NCI-H226 (cell line): ENCODE measurements around the gene PREX1.
A peak's percentile ranks its signal among the peaks of the same experiment; 100 is the strongest.
"Not testable (repeated sequence)": the region's sequence is repeated elsewhere in the genome, so short reads cannot be mapped to it uniquely, and the experiment has no call there.

Source experiments
- DNase-seq: peaks from one replicate; pipeline ENCODE4 v3.0.0-alpha.2; 2015

The PREX1 gene

DNA sequence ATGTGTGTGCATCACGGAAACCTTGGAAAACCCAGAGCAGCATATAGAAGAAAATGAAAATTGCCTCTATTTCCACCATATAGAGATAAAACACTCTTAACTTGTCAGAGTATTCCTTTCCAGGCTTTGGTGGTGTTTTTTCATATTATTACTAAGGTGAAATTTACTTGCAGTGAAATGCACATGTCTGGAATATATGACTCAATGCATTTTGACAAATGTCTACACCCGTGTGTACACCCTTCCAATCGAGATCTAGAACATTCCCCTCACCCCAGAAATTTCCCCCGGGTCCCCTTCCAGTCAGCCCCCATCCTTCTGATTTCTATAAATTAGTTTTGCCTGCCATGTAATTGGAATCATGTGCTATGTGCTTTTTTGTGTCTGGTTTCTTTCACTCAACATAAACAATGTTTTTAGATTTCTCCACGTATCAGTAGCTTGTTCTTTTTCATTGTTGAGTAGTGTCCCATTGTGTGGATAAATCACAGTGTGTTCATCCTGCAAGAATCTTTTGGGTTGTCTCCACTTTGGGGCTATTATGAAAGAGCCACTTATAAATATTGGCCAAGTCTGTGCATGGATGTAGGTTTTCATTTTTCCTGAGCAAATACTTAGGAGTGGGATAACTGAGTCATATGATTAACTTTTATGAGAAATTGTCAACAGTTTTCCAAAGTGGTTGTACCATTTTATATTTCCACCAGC is 19.9 kb upstream of the PREX1 start:
- no peak for DNase-seq

DNA sequence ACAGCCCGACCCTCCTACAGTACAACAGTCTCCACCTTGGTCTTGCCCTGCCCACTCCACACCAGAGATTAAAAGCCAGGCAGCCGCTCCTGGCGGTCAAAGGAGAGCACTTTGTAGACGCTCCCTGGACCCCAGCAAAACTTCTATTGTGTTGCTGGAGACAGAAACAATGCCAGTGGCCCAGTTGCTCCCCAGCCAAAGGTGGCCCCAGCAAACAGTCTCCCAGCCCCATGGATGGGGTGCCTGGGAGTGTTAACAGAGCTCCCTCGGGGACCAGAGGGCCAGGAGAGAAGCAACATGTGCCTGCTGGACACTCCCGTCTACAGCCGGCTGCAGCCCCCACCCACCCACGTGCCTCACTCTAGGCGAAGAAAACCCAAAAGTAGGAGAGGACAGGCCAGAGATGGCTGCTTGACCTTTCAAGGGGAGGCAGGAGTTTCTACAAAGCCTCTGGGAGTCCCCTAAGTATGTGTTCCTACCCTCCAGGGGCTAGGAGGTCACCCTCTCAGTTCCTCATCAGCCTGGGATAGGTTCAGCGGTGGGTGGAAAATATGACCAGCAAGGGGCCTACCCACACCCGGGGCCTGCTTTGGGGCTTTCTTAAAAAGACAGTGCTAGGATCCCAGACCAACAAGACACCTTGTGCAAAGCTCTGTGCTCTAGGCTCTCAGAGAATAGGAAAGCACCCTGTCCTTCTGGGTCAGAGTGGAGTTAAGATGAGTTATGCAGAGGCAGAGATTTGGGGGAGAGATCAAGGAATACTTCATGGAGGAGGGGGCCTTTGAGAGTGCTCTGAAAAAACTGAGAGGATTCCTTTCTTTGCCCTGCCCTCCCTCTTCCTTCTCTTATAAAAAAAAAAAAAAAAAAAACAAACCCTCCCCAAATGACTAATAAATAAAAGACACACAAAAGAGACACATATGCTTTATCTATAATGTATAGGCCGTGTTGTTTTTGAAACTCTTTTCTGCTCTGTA is 19.0 kb upstream of the PREX1 start:
- DNase-seq, result no peak

DNA sequence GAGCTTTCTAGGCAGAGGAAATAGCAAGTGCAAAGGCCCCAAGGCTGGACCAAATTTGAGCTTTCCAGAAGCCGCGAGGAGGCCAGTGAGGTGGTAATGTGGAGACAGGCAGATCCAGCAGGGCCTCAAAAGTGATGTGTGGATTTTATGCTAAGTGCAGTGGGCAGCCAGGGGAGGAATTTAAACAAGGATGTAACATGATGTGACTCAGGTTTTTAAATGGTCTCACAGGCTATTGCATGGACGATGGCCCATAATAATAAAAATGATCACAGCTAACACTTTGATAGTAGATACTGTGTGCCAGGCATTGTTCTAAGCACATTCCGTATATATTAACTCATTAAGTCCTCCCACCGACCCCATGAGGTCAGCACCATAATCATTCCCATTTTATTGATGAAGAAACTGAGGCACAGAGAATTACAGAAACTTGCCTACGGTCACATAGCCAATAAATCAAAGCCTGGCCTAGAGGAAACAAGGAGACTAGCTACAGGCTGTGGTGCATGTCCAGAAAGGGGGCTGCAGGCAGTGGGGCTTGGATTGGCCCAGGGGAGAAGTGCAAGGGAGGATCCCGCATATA is 18.0 kb upstream of the PREX1 start:
- DNase-seq, result no peak

DNA sequence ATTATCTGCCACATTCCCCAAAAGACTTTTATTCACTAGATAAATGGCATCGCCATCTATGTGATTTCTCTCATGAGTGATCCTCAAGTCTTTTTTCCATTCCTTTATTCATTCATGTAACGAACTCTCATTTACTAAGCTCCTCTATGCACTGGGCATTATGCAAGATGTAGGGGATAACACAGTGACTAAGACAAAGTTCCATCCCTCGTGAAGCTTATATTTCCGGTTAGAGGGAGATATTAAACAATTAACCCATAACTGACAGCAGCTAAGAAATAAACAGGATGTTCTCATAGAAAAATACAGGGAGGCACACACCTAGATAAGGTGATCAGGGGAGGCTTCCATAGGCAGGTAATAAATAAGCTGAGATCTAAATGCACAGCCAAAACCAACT is 17.2 kb upstream of the PREX1 start:
- DNase-seq, result no peak

DNA sequence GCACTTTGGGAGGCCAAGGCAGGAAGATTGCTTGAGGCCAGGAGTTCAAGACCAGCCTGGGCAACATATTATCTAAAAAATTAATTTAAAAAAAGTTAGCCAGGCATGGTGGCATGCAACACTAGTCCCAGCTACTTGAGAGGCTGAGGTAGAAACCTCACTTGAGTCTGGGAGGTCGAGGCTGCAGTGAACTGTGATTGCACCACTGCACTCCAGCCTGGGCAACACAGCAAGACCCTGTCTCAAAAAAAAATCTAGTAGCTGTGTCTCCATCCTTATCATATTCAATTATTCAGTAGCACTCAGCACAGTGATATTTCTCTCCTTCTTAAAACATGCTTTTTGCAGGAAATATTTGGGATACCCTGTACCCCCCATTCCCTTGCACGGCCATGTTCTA is 16.1 kb upstream of the PREX1 start:
- DNase-seq, result not testable (repeated sequence)

DNA sequence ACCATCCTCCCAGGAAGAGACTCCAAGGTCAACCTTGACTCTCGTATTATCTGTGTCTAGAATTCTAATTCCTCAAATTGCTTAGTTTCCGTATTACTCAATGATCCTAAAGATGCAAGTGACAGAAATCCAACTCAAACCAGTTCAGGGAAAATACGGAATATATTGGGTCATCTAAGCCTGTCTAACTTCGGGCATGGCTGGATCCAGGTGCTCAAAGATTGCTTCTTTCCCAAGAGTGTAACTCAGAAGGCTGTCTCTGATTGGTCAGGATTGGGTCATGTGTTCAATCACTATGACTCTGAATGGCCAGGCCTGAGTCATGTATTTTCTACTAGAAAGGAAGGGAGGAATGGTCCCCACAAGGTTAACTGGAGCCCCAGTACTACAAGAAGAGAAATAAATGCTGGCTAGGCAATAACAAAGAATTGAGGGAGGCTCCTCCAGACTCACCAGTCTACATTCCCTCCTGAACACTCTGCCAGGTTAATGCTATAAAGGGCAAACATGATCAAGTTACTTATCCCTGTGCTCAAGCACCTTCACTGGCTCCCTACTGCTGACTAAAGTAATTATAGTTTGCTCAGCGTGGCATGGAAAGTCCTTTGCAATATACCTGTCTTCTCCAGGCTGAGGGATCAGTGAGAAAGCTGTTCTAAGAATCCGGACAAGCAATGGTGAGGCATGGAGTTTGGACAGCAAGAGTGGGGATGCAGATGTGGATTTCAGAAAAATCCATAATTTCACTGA is 15.4 kb upstream of the PREX1 start:
- DNase-seq, result no peak

DNA sequence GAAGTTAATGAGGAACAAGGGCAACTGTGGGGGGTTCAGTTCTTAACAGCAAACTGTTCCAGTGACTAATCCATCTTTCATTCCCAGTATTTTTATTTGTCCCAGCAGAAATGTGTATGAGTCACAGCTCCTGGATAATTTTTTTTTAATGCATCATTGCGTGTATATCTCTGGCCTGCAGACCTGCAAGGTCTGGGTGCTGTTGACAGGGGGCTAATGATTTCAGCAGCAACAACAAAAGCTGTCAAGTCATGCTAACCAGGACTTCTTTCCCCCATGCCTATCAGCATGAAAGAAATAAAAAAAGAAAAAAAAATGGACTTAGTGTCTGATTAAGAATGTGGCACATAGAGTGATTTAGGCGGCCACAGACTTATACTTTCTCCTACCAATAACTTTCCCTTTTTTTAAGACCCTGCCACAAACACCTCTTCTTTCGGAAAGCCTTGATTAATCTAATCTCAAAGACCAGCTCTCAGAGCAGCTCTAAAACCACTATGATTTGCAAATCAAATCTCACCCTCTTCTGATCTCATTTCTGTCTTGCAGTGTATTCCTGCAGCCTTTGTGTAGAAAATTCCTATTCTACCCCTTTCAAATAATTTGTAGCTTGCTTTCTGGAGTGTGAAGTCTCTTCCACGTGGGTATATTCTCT is 14.2 kb upstream of the PREX1 start:
- DNase-seq, result peak; percentile 78

DNA sequence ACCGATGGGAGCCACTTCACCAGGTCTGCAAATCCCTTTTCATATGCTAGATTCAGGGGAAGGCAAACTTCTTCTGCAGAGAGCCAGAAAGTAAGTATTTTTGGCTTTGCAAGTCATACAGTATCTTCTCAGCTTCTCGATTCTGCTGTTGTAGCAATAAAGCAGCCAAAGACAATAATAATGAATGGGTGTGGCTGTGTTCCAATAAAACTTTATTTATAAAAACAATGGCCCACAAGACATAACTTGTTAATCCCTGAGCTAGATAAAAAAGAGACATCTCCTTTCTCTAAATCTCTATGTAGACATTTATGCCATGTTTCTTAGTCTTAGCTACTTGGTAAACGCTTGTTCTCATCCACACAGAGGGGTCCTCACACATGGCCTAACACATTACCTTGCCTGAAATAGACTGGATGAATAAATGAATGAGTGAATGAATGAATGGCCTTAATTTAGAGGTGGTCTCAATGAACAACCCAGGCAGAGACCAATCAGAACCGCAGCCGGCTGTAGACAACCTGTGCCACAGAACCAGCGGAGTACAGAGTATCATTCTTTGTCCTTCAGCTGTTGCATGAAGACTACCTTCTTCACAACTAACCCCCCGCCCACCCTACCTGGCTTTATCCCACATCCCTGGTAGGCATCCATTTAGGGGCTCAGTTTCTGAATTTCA is 13.5 kb upstream of the PREX1 start:
- no peak for DNase-seq

DNA sequence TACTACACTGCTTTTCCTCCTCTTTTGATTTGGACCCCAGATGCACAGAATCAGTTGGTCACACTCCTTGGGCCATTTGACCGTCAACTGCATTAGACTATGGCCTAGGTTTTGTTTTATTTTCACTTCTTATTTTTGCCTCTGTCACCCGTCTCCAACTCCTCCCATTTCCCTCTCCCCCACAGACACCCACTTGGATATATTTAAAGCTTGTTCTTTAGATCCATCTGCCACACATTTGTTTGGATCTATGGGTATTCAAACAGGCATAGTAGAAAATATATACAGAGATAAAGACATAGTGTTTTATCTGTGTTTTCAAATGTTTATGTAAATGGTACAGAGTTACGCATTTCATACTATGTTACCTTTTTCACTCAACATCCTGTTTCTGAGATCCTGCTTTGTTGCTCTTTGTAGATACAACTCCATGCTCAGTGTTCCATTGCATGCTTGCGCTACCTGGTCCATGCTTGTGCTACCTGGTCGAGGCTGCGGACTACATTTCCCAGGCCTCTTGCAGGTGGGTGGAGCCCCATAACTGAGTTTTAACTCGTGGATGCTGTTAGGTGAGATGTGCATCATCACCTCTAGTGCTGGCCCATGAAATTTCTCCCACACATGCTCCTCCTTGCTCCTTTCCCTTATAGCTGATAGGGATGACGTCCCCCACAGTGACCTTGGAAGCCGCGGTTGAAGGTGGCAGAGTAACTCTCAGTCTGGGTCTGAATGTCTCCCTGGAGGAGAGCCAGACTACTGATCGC is 11.5 kb upstream of the PREX1 start:
- DNase-seq, result no peak

DNA sequence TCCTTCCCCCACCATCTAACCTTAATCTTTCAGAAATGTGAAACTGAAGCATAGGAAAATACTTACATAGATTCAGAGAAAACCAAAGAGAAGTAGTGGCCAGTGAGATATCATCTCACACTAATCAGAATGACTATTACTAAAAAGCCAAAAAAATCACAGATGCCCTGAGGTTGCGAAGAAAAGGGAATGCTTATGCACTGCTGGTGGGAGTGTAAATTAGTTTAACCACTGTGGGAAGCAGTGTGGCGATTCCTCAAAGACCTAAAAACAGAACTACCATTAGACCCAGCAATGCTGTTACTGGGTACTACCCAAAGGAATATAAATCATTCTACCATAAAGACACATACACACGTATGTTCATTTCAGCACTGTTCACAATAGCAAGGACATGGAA is 9.2 kb upstream of the PREX1 start:
- DNase-seq, result no peak

DNA sequence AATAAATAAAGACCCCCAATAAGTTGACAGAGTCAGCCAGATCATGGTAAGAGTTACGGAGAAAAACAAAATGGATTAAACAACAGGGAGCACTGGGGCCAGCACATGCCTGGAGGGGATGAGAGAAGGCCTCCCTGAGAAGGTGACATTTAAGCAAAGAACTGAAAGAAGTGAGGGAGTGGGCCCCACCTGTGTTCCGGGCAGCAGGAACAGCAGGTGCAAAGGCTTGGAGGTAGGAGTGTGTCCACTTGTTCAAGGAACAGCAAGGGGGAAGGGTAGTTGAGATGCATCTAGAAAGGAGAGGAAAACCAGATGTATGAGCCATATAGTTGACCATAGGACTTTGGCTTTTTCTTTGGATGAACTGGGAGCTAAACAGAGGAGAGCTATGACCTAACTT is 7.6 kb upstream of the PREX1 start:
- DNase-seq, result no peak

DNA sequence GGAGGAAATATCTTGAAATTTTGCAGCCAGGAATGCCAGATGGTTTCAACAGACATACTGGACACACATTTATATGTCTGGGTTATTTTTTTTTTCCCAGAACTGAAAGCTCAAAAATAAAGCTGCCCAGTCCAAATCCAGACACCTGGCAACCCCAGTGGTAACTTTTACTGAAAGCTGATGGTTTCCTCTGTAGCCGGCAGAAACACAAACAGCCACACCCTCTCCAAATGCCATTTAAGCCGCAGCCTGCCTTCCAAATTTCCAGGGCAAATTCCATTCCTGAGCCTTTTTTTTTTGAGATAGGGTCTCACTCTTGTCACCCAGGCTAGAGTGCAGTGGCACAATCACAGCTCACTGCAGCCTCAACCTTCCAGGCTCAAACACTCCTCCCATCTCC is 6.5 kb upstream of the PREX1 start:
- DNase-seq, result no peak

DNA sequence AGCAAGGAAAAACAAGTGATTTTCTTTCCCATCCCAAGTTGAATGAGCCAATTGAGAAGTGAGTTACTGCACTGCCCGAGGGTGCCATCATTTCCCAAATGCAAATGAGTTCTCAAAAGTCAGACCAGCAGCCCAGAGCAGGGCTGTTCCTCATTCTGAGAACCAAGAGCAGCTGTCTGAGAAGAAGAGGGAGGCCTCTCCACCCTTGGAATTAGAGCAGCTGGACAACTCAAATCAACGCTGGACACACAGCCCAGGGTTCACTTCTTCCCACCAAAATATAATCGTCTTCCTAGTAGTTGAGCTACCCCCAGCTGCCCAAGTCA is 4.6 kb upstream of the PREX1 start:
- DNase-seq, result no peak

DNA sequence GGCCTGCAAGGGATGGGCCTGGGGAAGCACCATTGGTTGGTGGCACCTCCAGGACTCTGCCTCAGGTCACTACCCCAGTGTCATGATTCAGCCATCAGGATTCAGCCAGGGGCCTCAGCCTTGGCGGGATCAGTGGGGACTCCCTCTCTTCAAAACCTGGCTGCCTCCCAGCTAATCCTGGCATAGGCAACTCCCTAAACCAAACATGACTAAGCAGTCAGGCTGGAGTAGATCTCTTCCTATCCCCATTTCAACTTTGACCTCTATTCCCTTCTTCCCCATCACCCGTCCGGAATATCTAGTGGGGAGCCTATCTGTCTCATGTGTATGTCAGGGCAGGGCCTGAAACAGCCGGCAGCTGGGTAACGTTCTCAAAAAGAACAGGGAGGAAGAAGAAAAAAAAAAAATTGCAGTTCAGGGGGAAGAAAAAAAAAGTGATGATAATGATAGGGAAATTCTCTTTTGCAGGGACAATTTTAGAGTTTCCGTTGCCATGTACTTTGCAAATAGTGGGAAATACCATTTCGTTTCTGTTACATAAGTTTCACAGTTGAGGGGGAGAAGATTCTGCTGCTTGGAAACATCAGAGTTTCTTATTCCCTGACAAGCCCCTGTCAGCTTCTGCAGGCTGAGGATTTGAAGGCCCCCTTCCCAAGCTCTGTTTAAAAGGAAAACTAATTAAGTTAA is 4.1 kb upstream of the PREX1 start:
- DNase-seq, result peak; percentile 44

DNA sequence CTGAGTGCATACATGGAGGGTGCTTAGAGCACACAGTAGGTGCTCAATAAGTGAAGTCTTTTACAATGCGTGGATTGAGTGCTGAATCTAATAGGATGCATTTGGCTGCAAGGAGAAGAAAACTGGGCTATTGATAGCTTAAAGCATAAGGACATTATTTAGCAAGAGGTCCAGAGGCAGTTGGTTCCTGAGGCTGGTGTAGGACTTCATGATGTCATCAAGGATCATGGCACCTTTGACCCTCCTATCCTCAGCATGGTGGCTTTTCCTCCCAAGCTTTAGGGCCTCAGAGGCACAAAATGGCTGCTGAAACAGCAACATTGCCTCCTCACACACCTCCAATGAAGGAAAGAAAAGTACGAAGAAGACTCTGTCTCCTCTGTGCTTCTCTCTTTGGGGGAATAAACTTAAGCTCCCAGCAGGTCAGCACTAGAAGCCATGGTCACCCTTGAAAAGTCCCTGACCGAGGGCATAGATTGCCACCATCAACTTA is 3.1 kb upstream of the PREX1 start:
- DNase-seq, result no peak

DNA sequence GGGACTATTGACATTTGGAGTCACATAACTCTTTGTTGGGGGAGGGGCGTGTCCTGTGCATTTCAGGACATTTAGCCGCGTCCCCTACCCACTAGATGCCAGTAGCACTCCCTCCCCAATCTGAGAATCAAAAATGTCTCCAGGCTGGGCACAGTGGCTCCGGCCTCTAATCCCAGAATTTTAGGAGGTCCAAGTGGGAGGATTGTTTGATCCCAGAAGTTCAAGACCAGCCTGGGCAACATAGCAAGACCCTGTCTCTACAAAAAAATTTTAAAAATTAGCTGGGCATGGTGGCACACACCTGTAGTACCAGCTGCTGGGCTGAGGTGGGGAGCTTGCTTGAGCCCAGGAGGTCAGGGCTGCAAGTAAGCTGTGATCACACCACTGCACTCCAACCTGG is 2.1 kb upstream of the PREX1 start:
- DNase-seq, result no peak

DNA sequence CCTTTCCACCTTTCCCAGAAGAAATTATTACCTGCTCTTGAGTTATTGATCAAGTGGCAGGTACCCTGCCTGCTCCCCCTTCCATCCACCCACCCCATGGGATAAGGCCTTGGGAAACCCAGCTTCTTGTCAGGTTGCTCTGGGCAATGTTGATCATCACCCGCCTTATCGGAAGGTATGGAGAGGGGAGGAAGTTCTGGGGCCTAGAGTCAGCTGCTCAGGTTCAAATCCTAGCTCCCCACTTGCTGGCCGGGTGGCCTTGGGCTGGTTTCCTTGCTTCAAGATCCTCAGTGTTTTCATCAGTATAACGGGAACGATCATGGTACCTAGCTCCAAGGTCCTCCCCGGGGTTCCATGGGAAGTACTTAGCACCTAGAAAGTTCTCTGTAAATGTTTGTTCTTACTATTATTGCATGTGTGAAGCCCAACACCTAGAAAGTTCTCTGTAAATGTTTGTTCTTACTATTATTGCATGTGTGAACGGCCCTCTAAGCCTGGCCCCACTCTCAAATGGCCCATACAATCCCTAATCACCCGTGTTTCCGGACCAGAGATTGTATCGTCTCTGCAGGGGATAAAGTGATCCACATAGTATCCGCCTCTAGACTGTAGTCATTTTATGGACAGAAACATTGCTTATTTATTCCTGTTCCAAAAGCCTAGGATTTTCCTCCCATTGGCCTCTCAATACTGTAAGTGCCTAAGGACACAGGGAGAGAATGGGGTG is 1.1 kb upstream of the PREX1 start:
- DNase-seq, result no peak

DNA sequence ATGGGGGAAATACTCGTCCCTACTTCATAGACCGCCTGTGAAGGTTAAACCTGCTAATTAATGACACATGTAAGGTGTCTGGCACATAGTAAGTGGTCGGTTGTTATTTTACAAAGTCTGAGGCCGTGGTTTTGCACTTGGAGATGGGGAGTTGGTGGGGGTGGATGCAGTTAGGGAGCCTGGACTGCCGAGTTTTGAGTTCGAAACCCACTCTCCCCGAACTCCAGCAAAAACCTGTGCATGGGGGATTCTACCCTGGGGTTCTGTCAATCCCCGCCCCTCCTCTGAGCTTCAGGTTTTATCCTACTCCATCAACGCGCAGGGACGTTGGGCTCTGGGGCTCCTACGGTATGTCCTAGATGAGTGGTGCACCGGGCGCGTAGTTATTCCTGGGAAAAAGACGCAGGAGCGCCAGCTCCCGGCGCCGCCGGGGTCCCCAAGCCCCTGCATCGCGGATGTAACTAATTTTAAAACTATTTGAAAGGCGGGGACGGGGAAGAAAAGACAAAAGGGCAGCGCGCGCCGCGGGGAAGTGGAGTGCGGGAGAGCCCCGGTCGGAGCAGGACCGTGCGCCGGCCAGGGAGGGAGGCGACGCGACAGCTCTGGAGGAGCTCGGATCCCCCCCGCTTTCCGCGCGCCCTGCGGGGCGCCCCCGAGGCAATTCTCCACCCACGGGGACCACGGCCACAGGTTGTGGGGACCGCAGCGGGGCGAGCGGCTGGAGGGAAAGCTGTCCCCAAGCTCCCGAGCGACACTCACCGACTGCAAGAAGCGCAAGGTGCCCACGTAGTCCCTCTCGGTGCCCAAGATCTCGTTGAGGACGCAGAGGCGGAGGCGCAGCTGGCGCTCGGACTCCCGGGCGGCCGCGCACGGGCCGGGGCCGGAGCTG is 672 bp downstream of the PREX1 start:
- DNase-seq, result no peak

DNA sequence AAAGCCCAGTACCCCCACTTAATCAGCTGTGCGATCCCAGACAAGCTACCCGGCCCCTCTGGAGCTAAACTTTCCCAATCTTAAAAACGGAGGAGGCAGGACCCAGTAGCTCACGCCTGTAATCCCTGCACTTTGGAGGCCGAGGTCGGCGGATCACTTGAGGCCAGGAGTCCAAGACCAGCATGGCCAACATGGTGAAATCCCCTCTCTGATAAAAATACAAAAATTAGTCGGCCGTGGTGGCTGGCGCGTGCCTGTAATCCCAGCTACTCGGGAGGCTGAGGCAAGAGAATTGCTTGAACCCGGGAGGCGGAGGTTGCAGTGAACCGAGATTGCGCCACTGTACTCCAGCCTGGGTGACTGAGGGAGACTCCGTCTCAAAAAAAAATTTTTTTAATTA is 1.3 kb downstream of the PREX1 start:
- not testable (repeated sequence) for DNase-seq
